Chondrocyte (in vitro differentiated cells): ENCODE results near the gene RNF44. TPM values are rescaled to one million over a fixed set of nuclear protein-coding genes. Genes with fewer than 3 reads are reported as not detected.

Experiments used
- DNase-seq: peaks from one replicate; pipeline ENCODE4 v3.0.0; 2021; ENCODE audit warnings: mixed read lengths, low spot score
- H3K27ac Mint-ChIP-seq: one replicate; pipeline ENCODE4 v1.8.0; 2021; ENCODE audit warnings: mild to moderate bottlenecking, moderate library complexity, mixed read lengths; ENCODE audit not compliant: unreplicated experiment
- H3K27me3 Mint-ChIP-seq: 2 replicates; pipeline ENCODE4 v1.8.0; 2021; ENCODE audit warnings: low read depth, mixed read lengths
- H3K36me3 Mint-ChIP-seq: 2 replicates; pipeline ENCODE4 v1.8.0; 2021; ENCODE audit warnings: low read depth, mixed read lengths
- H3K4me1 Mint-ChIP-seq: 2 replicates; pipeline ENCODE4 v1.8.0; 2021; ENCODE audit warnings: low read depth, mild to moderate bottlenecking, mixed read lengths
- H3K4me3 Mint-ChIP-seq: one replicate; pipeline ENCODE4 v1.8.0; 2021; ENCODE audit warnings: mild to moderate bottlenecking, moderate library complexity, mixed read lengths; ENCODE audit not compliant: unreplicated experiment
- H3K9me3 Mint-ChIP-seq: 2 replicates; pipeline ENCODE4 v1.8.0; 2021; ENCODE audit warnings: low read depth, mixed read lengths
- CTCF ChIP-seq: fragments of 200-600 bp; sonication (generic); IDR thresholded peaks from 2 replicates; pipeline ENCODE4 v1.5.0; 2021; ENCODE audit warnings: antibody characterized with exemption, mild to moderate bottlenecking, moderate library complexity
- total RNA-seq: library from RNA; stranded (reverse); gene quantifications from 3 replicates; pipeline ENCODE4 v1.2.1, GENCODE V29; 2021

RNF44 gene
- total RNA-seq, 1 donor from 2014 or later: 24.7 TPM

GRCh38 chr5:176530393-176530982 lies 6.7 kb downstream of the RNF44 start:
- H3K36me3 Mint-ChIP-seq: peaks cover 6% of the 10 kb centered on the region

GRCh38 chr5:176529741-176530141 lies 7.5 kb downstream of the RNF44 start:
- H3K4me3 Mint-ChIP-seq: no peak overlapping the region
- no peak for TF ChIP-seq CTCF
- H3K9me3 Mint-ChIP-seq: no peaks in the 10 kb centered on the region
- peaks cover 18% of the 10 kb centered on the region for H3K4me1 Mint-ChIP-seq
- H3K27ac Mint-ChIP-seq: no peak overlapping the region
- no peak for DNase-seq
- H3K27me3 Mint-ChIP-seq: no peaks in the 10 kb centered on the region
- peaks cover 9% of the 10 kb centered on the region for H3K36me3 Mint-ChIP-seq

More at GRCh38 chr5:176530393-176530982, 6.7 kb downstream of the RNF44 start:
- H3K4me1 Mint-ChIP-seq: peaks cover 26% of the 10 kb centered on the region
- H3K4me3 Mint-ChIP-seq: no peak overlapping the region
- DNase-seq: no peak
- H3K27me3 Mint-ChIP-seq: no peaks in the 10 kb centered on the region
- H3K27ac Mint-ChIP-seq: no peak overlapping the region
- TF ChIP-seq CTCF: no peak
- H3K9me3 Mint-ChIP-seq: no peaks in the 10 kb centered on the region

GRCh38 chr5:176529116-176529740 lies 8.0 kb downstream of the RNF44 start:
- no peak for TF ChIP-seq CTCF
- Mint-ChIP-seq H3K4me1 (peaks cover 13% of the 10 kb centered on the region), H3K36me3 (peaks cover 9% of the 10 kb centered on the region), H3K9me3 (no peaks in the 10 kb centered on the region), H3K27me3 (no peaks in the 10 kb centered on the region), H3K4me3 (no peak overlapping the region), H3K27ac (no peak overlapping the region)
- DNase-seq: peak; percentile 91

- H3K36me3 Mint-ChIP-seq: peaks cover 9% of the 10 kb centered on the region
- no peak for TF ChIP-seq CTCF
- no peaks in the 10 kb centered on the region for H3K9me3 Mint-ChIP-seq
- peaks cover 8% of the 10 kb centered on the region for H3K4me1 Mint-ChIP-seq
- H3K27me3 Mint-ChIP-seq: no peaks in the 10 kb centered on the region
- H3K4me3 Mint-ChIP-seq: no peak overlapping the region
- DNase-seq: no peak
- H3K27ac Mint-ChIP-seq: no peak overlapping the region
These were observed 8.5 kb downstream of the RNF44 start for GRCh38 chr5:176528761-176529115.

- Mint-ChIP-seq H3K27me3 (no peaks in the 10 kb centered on the region), H3K4me1 (peaks cover 4% of the 10 kb centered on the region), H3K4me3 (no peak overlapping the region), H3K27ac (no peak overlapping the region), H3K9me3 (no peaks in the 10 kb centered on the region), H3K36me3 (peaks cover 9% of the 10 kb centered on the region)
- TF ChIP-seq CTCF: no peak
- DNase-seq: no peak
These were observed 8.9 kb downstream of the RNF44 start for GRCh38 chr5:176528301-176528700.
